ENCODE measurements around the gene CERS5.

CERS5 gene

GRCh38 chr12:50090391-50090790 lies 76.8 kb downstream of the CERS5 start:
- H3K4me3 ChIP-seq (ENCODE audit: insufficient read depth, low read length, poor library complexity, severe bottlenecking): no peak overlapping the region
- no peak overlapping the region for H3K27ac ChIP-seq (ENCODE audit: low read depth, low read length)
- H3F3A ChIP-seq (ENCODE audit: insufficient read depth): peaks cover 21% of the 10 kb centered on the region
- H3K4me2 ChIP-seq (ENCODE audit: low read depth, low read length, poor library complexity, severe bottlenecking): no peak overlapping the region
- H2AFZ ChIP-seq (ENCODE audit: low read depth, low read length, severe bottlenecking): no peak overlapping the region
- TF ChIP-seq EZH2phosphoT487 (conservative IDR thresholded peaks at IDR 0.05; ENCODE audit: low read length) (no peak), CTCF (IDR thresholded peaks at IDR 0.05; ENCODE audit: insufficient read depth, low read length, poor library complexity, severe bottlenecking) (no peak)
- H3K36me3 ChIP-seq (ENCODE audit: low read length): peaks cover 23% of the 10 kb centered on the region
- H4K20me1 ChIP-seq (ENCODE audit: low read depth, low read length): no peaks in the 10 kb centered on the region
- no peaks in the 10 kb centered on the region for H3K27me3 ChIP-seq (ENCODE audit: low read length)
- no peaks in the 10 kb centered on the region for H3K9me2 ChIP-seq (replicated peaks; ENCODE audit: insufficient read depth, low read length)
- H3K9ac ChIP-seq (ENCODE audit: low read length): no peak overlapping the region
- H3K79me2 ChIP-seq (ENCODE audit: insufficient read depth, low read length): no peaks in the 10 kb centered on the region; the same call in 1 of the 2 replicates
- H3K9me3 ChIP-seq (ENCODE audit: insufficient read depth, low read length): no peaks in the 10 kb centered on the region

- H3K36me3 ChIP-seq (ENCODE audit: low read length): peaks cover 23% of the 10 kb centered on the region
- no peaks in the 10 kb centered on the region for H3K9me3 ChIP-seq (ENCODE audit: insufficient read depth, low read length)
- no peak for TF ChIP-seq CTCF (IDR thresholded peaks at IDR 0.05; ENCODE audit: insufficient read depth, low read length, poor library complexity, severe bottlenecking)
- TF ChIP-seq EZH2phosphoT487 (conservative IDR thresholded peaks at IDR 0.05; ENCODE audit: low read length): no peak
- H3K4me3 ChIP-seq (ENCODE audit: insufficient read depth, low read length, poor library complexity, severe bottlenecking): no peak overlapping the region
- H3F3A ChIP-seq (ENCODE audit: insufficient read depth): peaks cover 22% of the 10 kb centered on the region
- no peaks in the 10 kb centered on the region; the same call in 1 of the 2 replicates for H3K79me2 ChIP-seq (ENCODE audit: insufficient read depth, low read length)
- no peak overlapping the region for H2AFZ ChIP-seq (ENCODE audit: low read depth, low read length, severe bottlenecking)
- H4K20me1 ChIP-seq (ENCODE audit: low read depth, low read length): no peaks in the 10 kb centered on the region
- no peak overlapping the region for H3K4me2 ChIP-seq (ENCODE audit: low read depth, low read length, poor library complexity, severe bottlenecking)
- no peaks in the 10 kb centered on the region for H3K27me3 ChIP-seq (ENCODE audit: low read length)
- H3K9ac ChIP-seq (ENCODE audit: low read length): no peak overlapping the region
- H3K27ac ChIP-seq (ENCODE audit: low read depth, low read length): no peak overlapping the region
- H3K9me2 ChIP-seq (replicated peaks; ENCODE audit: insufficient read depth, low read length): no peaks in the 10 kb centered on the region
These were observed 77.4 kb downstream of the CERS5 start for GRCh38 chr12:50089730-50090129.

GRCh38 chr12:50088577-50089335 lies 78.4 kb downstream of the CERS5 start:
- no peak overlapping the region for H2AFZ ChIP-seq (ENCODE audit: low read depth, low read length, severe bottlenecking)
- no peak overlapping the region for H3K9ac ChIP-seq (ENCODE audit: low read length)
- H3K4me2 ChIP-seq (ENCODE audit: low read depth, low read length, poor library complexity, severe bottlenecking): no peak overlapping the region
- no peaks in the 10 kb centered on the region for H3K27me3 ChIP-seq (ENCODE audit: low read length)
- no peak overlapping the region for H3K4me3 ChIP-seq (ENCODE audit: insufficient read depth, low read length, poor library complexity, severe bottlenecking)
- no peak overlapping the region for H3K27ac ChIP-seq (ENCODE audit: low read depth, low read length)
- H3F3A ChIP-seq (ENCODE audit: insufficient read depth): peaks cover 27% of the 10 kb centered on the region
- no peaks in the 10 kb centered on the region for H4K20me1 ChIP-seq (ENCODE audit: low read depth, low read length)
- no peaks in the 10 kb centered on the region for H3K9me3 ChIP-seq (ENCODE audit: insufficient read depth, low read length)
- H3K79me2 ChIP-seq (ENCODE audit: insufficient read depth, low read length): no peaks in the 10 kb centered on the region; the same call in 1 of the 2 replicates
- no peaks in the 10 kb centered on the region for H3K9me2 ChIP-seq (replicated peaks; ENCODE audit: insufficient read depth, low read length)
- TF ChIP-seq EZH2phosphoT487 (conservative IDR thresholded peaks at IDR 0.05; ENCODE audit: low read length): no peak
- peak; percentile 92 for TF ChIP-seq CTCF (IDR thresholded peaks at IDR 0.05; ENCODE audit: insufficient read depth, low read length, poor library complexity, severe bottlenecking)
- peaks cover 17% of the 10 kb centered on the region for H3K36me3 ChIP-seq (ENCODE audit: low read length)

Measured in SU-DHL-6 (cell line).